Pancreas (tissue), 10 donors: Measurements from ENCODE around the gene MAP1B. TPM values are rescaled to one million over a fixed set of nuclear protein-coding genes. Genes with fewer than 3 reads are reported as not detected.
A peak's percentile ranks its signal among the peaks of the same experiment; 100 is the strongest.

Source experiments
- ATAC-seq, 4 donors: fragments of 200-7000 bp; cut with Tn5 transposase; one replicate each; pipeline versions ENCODE4 v1.8.0 to v1.9.1; 2020; ENCODE audit warnings: mild to moderate bottlenecking in 4 of 4, moderate library complexity in 4 of 4
- DNase-seq, 6 donors: peaks; one replicate each; pipeline ENCODE4 v3.0.0-alpha.2; 2020
- FAIRE-seq: peaks from 2 replicates; lab custom pipeline; 2012; peaks lifted over from hg19 to GRCh38; lab: Jason Lieb, UNC
- H3K27ac ChIP-seq, 4 donors: fragments of 200-600 bp; sonication (generic); 1 replicate in 3 of 4; 2 replicates in 1 of 4; pipeline versions ENCODE4 v1.5.0 to v1.8.0; 2020
- H3K27me3 ChIP-seq, 4 donors: fragments of 200-600 bp; one replicate each; pipeline ENCODE4 v1.8.0; 2021
- H3K36me3 ChIP-seq, 3 donors: fragments of 200-600 bp; sonication (generic) in 1 of 3; one replicate each; pipeline versions ENCODE4 v1.5.0 to v1.8.0; 2020 to 2021
- H3K4me1 ChIP-seq, 3 donors: fragments of 200-600 bp; one replicate each; pipeline ENCODE4 v1.8.0; 2021
- H3K4me3 ChIP-seq, 4 donors: fragments of 200-600 bp; sonication (generic) in 2 of 4; one replicate each; pipeline versions ENCODE4 v1.5.0 to v1.8.0; 2020 to 2021
- H3K9me3 ChIP-seq, 4 donors: fragments of 200-600 bp; one replicate each; pipeline ENCODE4 v1.8.0; 2021
- CTCF ChIP-seq, 4 donors: fragments of 200-600 bp; sonication (generic) in 3 of 4; IDR thresholded peaks; one replicate each; pipeline versions ENCODE4 v1.5.0 to v1.8.0; 2021; ENCODE audit warnings: antibody characterized with exemption in 4 of 4
- whole genome bisulfite sequencing, 2 donors: extraction: QIAGEN DNeasy Blood & Tissue Kit; methylation state at CpG; one replicate each; pipeline ENCODE4 v1.1.7; 2013; 5-methylcytosine and 5-hydroxymethylcytosine counted together
- intact Hi-C, 3 donors: fragments of 100-400 bp; cut with DNase I; formaldehyde crosslinking; loops; one replicate each; pipeline versions ENCODE4 v1.11.1 to v1.14.2; 2022
- polyA plus RNA-seq, 2 donors: library from polyadenylated mRNA; stranded (reverse); fragments of 200-250 nt; gene quantifications; one replicate each; pipeline ENCODE4 v1.2.3, GENCODE V29; 2013
- total RNA-seq, 6 donors: library from RNA; stranded (reverse); fragmentation: NEBNext Ultra II Directional in 4 of 6; extraction: Animal tissue kit (Norgen Biotek cat#: 25700) in 4 of 6; gene quantifications; one replicate each; pipeline versions ENCODE4 v1.2.1 to v1.2.4, GENCODE V29; 2021 to 2023
- donor health status: healthy with polysubstance abuse.
- donor health status: DM: no; HTN: no; CAD: no; lungs with moderate emphysema.
- donor health status: DM: no; HTN: no; CAD: no.
- donor health status: control.
- donor health status: control.
- donor health status: Bipolar disorder and iron deficiency.
- donor health status: DM: yes; HTN: yes; CAD: no.
- donor health status: DM: no; HTN: no; CAD: no.
- donor health status: DM: no; HTN: no; CAD: no.
- donor health status: DM: yes; HTN: yes; CAD: no.

Gene MAP1B
- total and polyA plus RNA-seq, 8 donors, result 2.4 to 16.8 (median 5.4) TPM

GRCh38 chr5:72171667-72172066, 64.4 kb downstream of the MAP1B start:
- ATAC-seq (no peak), DNase-seq (no peak), FAIRE-seq (no peak)
- Histone ChIP-seq H3K27ac (no peak overlapping the region), H3K27me3 (no peaks in the 10 kb centered on the region), H3K4me3 (no peak overlapping the region), H3K36me3 (no peaks in the 10 kb centered on the region), H3K4me1 (peaks cover 0 to 5% (median 0%) of the 10 kb centered on the region in 3 donors), H3K9me3 (no peaks in the 10 kb centered on the region)
- no peak for TF ChIP-seq CTCF (IDR thresholded peaks at IDR 0.05)
- WGBS, 2 donors, result 71 to 87% methylated on average over 6 of the region's 6 CpGs
- intact Hi-C loops, result no loop called here

DNA sequence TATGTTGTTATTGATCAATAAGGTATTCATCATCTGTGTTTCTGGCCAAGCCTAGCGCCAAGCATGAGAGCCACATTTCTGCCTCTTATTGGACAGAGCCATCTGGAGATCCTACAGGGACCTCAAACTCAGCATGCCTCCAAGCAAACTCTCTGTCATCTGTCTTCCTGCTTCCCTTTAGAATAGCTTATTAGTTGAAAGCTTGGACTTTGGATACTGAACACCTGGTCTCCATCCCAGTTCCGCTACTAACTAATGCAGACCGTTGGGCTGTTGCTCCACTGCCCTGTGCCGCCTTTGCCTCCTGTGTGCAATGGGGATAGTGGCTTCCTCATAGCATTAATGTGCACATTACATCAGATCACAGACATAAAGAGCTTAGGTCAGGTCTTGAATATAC, 65.5 kb downstream of the MAP1B start:
- Histone ChIP-seq H3K27ac (no peak overlapping the region), H3K27me3 (no peaks in the 10 kb centered on the region), H3K4me1 (peaks cover 0 to 5% (median 0%) of the 10 kb centered on the region in 3 donors), H3K9me3 (no peaks in the 10 kb centered on the region), H3K36me3 (no peaks in the 10 kb centered on the region), H3K4me3 (no peak overlapping the region)
- DNase-seq (no peak), FAIRE-seq (no peak), ATAC-seq (peak in 3 of 4 donors; percentile 22 to 63 (median 45))
- intact Hi-C loops, result no loop called here
- 46 to 55% methylated on average over 4 of the region's 4 CpGs for WGBS, 2 donors
- no peak for TF ChIP-seq CTCF (IDR thresholded peaks at IDR 0.05)

DNA sequence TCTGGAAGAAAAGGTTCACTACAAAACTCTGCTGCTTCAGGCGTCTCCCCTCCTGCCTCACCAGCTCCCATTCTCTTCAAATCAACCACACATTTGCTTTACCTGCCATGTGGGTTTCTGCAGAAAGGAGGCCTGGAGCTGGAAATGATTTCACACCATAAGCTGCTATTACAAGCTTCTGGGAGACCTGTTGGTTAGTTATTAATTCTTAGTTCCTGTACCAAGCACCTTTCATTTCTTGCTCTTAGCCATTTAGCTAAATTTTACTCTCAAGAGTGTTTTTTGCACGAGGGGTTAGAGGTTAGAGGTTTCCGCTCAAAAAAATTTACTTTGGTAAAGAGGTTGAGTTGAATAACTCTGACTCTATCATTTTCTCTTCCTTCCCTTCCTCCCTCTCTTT, 70.3 kb downstream of the MAP1B start:
- Histone ChIP-seq H3K36me3 (no peaks in the 10 kb centered on the region), H3K4me1 (peaks cover 0 to 3% (median 0%) of the 10 kb centered on the region in 3 donors), H3K27me3 (no peaks in the 10 kb centered on the region), H3K9me3 (no peaks in the 10 kb centered on the region), H3K4me3 (no peak overlapping the region), H3K27ac (no peak overlapping the region)
- WGBS, 2 donors, result 79 to 89% methylated on average over 3 of the region's 3 CpGs
- FAIRE-seq (no peak), DNase-seq (no peak), ATAC-seq (no peak)
- TF ChIP-seq CTCF (IDR thresholded peaks at IDR 0.05), result no peak
- intact Hi-C loops, result no loop called here

DNA sequence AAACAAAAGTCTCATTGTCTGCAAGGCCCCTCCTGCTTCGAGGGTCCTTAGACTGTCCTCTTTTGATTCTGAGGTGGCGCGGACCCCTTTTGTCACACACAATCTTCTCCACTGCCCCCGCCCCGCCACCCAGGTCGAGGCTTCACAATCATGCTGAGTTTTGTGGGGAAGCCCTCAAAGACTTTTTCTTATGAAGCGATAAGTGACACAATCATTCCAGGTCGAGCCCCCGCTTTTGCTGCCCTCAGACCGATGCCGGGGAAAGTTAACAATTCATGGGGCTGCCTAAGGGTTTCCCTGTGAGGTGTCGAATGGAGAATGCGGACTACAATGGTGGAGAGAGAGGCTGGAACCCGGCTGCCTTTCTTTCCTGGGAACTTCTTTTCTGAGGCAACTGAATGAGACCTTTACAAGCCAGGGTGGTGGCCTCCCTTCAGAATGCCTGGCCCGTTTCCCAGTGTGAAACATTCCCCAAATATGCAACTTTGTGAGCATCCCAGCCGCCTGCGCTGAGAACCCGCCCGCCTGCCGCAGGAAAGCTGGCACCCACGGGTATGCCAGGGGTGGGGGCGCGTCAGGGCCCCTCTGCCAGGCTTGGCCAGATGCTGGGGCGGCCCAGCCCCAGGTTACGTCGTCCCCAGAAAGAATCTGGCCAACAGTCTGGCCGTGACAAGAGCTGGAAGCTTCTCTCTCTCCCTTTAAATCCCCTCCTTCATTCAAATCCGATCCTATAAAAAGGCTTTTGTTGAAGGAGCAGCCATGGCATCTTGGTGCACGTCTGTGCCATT, 71.9 kb downstream of the MAP1B start:
- Histone ChIP-seq H3K9me3 (no peaks in the 10 kb centered on the region), H3K27me3 (no peaks in the 10 kb centered on the region), H3K36me3 (no peaks in the 10 kb centered on the region), H3K4me1 (no peaks in the 10 kb centered on the region), H3K4me3 (no peak overlapping the region), H3K27ac (no peak overlapping the region)
- FAIRE-seq (no peak), ATAC-seq (peak; percentile 46 to 84 (median 72)), DNase-seq (peak in 4 of 6 donors; percentile 26 to 48 (median 37))
- TF ChIP-seq CTCF (IDR thresholded peaks at IDR 0.05), result no peak
- 48 to 50% methylated on average over 29 of the region's 29 CpGs for WGBS, 2 donors
- intact Hi-C loops, result no loop called here

DNA sequence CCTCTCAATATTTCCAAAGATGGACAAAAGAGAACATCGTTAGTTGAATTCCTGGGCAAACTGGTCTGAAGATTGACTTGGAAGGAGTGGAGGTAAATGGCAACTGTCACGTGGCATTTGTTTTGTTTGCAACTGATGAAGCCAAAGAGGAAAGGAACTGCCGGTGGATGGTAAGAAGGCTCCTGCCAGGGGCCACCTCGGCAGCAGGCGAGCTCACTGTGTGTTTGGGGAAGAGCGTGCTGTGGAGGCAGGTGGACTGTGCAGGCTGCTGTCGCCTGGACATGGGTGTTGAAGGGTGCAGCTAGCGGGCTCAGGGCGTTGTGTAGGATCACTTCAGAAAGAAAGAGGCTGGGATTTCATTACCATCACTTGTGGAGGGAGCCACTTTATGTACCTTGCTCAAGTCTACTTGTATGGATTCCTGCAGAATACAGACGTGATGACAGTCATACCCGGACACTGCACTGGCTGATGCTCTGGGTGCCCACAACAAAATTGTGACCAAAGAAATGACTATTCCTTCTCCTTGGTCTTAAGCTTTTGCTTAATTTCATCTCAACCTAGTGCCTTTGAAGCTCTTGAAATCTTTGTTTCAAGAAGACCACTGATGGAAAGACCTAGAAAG, 72.7 kb downstream of the MAP1B start:
- no peak for DNase-seq
- Histone ChIP-seq H3K27me3 (no peaks in the 10 kb centered on the region), H3K4me3 (no peak overlapping the region), H3K9me3 (no peaks in the 10 kb centered on the region), H3K27ac (no peak overlapping the region), H3K36me3 (no peaks in the 10 kb centered on the region), H3K4me1 (no peaks in the 10 kb centered on the region)
- intact Hi-C loops, result no loop called here
- peak in 2 of 4 donors; percentile 22 to 40 for ATAC-seq
- TF ChIP-seq CTCF (IDR thresholded peaks at IDR 0.05), result no peak
- 64 to 75% methylated on average over 11 of the region's 11 CpGs for WGBS, 2 donors
- no peak for FAIRE-seq
